ENCODE measurements around the gene PSMD1.

Gene PSMD1

DNA sequence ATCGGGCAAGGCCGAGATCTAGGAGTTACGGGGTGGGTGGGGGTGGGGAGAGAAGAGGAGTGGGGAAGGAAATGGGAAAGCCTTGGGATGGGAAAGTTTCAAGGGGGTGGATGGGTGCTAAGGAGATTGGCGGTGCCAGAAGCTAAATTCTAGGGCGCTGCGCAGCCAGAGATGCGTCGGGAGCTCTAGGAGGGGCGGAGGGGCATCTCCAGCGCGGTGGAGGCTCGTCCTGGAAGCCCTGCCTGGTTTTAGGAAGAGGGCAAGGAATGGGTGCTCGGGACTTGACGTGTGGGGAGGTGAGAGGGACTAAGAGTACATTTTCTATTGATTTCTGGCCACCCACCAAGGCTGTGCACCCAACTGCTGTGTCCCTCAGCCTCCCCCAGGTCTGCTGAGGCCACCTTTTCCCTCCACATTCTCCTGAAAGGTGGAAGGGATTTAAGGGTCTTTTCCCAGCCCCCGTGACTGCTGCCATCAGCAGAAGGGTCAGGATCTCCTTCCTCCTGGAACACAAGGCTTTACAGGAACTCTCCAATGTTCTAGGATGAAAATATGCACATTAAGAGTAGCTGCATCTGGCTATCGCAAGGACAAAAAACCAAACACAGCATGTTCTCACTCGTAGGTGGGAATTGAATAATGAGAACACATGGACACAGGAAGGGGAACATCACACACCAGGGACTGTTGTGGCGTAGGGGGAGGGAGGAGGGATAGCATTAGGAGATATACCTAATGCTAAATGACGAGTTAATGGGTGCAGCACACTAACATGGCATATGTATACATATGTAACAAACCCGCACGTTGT is 18.0 kb upstream of the PSMD1 start:
- ChIA-PET CTCF (interaction anchor here (0.9 to 2.2 kb wide), 2 partner anchors 13 to 14 kb away, joined by 3 to 8 read pairs; no protein-coding TSS in a partner anchor), POLR2A (interaction anchor here (0.7 kb wide), 1 partner anchor 182 kb away, joined by 3 read pairs; no protein-coding TSS in a partner anchor)
- TF ChIP-seq ZNF501 (tag by site-specific recombination; IDR thresholded peaks at IDR 0.05) (no peak), ZBTB26 (tag by site-specific recombination; optimal IDR thresholded peaks at IDR 0.05) (peak; percentile 9), ZNF707 (tag by site-specific recombination; IDR thresholded peaks at IDR 0.05) (no peak), ZNF544 (tag by site-specific recombination; IDR thresholded peaks at IDR 0.05) (no peak), KLF10 (tag by site-specific recombination; IDR thresholded peaks at IDR 0.05) (no peak), ZBTB1 (tag by site-specific recombination; IDR thresholded peaks at IDR 0.05) (no peak), GLIS2 (tag by site-specific recombination; IDR thresholded peaks at IDR 0.05) (no peak), SALL2 (tag by site-specific recombination; IDR thresholded peaks at IDR 0.05; ENCODE audit: borderline replicate concordance) (no peak), ZBTB11 (tag by site-specific recombination; conservative IDR thresholded peaks at IDR 0.05; ENCODE audit: low read depth) (peak; percentile 55; the same call in 1 of the 2 replicates), ZNF629 (tag by site-specific recombination; IDR thresholded peaks at IDR 0.05) (no peak)
- TF ChIP-seq, protein P1, sequence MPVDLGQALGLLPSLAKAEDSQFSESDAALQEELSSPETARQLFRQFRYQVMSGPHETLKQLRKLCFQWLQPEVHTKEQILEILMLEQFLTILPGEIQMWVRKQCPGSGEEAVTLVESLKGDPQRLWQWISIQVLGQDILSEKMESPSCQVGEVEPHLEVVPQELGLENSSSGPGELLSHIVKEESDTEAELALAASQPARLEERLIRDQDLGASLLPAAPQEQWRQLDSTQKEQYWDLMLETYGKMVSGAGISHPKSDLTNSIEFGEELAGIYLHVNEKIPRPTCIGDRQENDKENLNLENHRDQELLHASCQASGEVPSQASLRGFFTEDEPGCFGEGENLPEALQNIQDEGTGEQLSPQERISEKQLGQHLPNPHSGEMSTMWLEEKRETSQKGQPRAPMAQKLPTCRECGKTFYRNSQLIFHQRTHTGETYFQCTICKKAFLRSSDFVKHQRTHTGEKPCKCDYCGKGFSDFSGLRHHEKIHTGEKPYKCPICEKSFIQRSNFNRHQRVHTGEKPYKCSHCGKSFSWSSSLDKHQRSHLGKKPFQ (tag by site-specific recombination; IDR thresholded peaks at IDR 0.05), result peak; percentile 65
- TF ChIP-seq, protein P2, sequence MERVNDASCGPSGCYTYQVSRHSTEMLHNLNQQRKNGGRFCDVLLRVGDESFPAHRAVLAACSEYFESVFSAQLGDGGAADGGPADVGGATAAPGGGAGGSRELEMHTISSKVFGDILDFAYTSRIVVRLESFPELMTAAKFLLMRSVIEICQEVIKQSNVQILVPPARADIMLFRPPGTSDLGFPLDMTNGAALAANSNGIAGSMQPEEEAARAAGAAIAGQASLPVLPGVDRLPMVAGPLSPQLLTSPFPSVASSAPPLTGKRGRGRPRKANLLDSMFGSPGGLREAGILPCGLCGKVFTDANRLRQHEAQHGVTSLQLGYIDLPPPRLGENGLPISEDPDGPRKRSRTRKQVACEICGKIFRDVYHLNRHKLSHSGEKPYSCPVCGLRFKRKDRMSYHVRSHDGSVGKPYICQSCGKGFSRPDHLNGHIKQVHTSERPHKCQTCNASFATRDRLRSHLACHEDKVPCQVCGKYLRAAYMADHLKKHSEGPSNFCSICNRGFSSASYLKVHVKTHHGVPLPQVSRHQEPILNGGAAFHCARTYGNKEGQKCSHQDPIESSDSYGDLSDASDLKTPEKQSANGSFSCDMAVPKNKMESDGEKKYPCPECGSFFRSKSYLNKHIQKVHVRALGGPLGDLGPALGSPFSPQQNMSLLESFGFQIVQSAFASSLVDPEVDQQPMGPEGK (tag by site-specific recombination; IDR thresholded peaks at IDR 0.05), result 0 out of 2 replicates have a peak, but pooled peaks have one; percentile 3
- no peak overlapping the region for H3K27ac ChIP-seq (ENCODE audit: extremely low read depth, low read depth, low read length)
- H3K4me3 ChIP-seq (ENCODE audit: low read depth, low read length), result no peak overlapping the region
- peaks cover 3% of the 10 kb centered on the region; the same call in 1 of the 2 replicates for H3K4me1 ChIP-seq (ENCODE audit: control insufficient read depth, insufficient read depth, low read length)
- peaks cover 4 to 19% of the 10 kb centered on the region in 2 experiments; a peak in 2 of 3 replicates for H3K36me3 ChIP-seq (ENCODE audit: control insufficient read depth in 2 of 2, insufficient read depth in 1 of 2, low read length in 2 of 2)
- H3K9me3 ChIP-seq (ENCODE audit: control insufficient read depth, insufficient read depth, low read depth, low read length), result no peaks in the 10 kb centered on the region

GRCh38 chr2:231039294-231039664 is 17.4 kb upstream of the PSMD1 start:
- Histone ChIP-seq H3K9me3 (ENCODE audit: control insufficient read depth, insufficient read depth, low read depth, low read length) (no peaks in the 10 kb centered on the region), H3K36me3 (ENCODE audit: control insufficient read depth in 2 of 2, insufficient read depth in 1 of 2, low read length in 2 of 2) (peaks cover 4 to 24% of the 10 kb centered on the region in 2 experiments; a peak in 2 of 3 replicates), H3K27ac (ENCODE audit: extremely low read depth, low read depth, low read length) (no peak overlapping the region), H3K4me1 (ENCODE audit: control insufficient read depth, insufficient read depth, low read length) (peaks cover 3% of the 10 kb centered on the region; the same call in 1 of the 2 replicates), H3K4me3 (ENCODE audit: low read depth, low read length) (no peak overlapping the region)
- ChIA-PET POLR2A (interaction anchor here (0.7 kb wide), 1 partner anchor 182 kb away, joined by 3 read pairs; no protein-coding TSS in a partner anchor), CTCF (interaction anchor here (2.2 kb wide), 1 partner anchor 14 kb away, joined by 8 read pairs; no protein-coding TSS in a partner anchor)
- TF ChIP-seq ZNF549 (tag by site-specific recombination; IDR thresholded peaks at IDR 0.05) (no peak), ZNF155 (tag by site-specific recombination; IDR thresholded peaks at IDR 0.05) (no peak), ZNF37A (tag by site-specific recombination; IDR thresholded peaks at IDR 0.05) (no peak), ZBTB17 (tag by site-specific recombination; IDR thresholded peaks at IDR 0.05) (no peak), ZNF362 (tag by site-specific recombination; IDR thresholded peaks at IDR 0.05) (no peak), ZNF302 (tag by site-specific recombination; IDR thresholded peaks at IDR 0.05; ENCODE audit: low read depth) (no peak), SCRT2 (tag by site-specific recombination; IDR thresholded peaks at IDR 0.05) (no peak), ZNF521 (tag by site-specific recombination; IDR thresholded peaks at IDR 0.05) (no peak), MEIS1 (CRISPR knock-in tag; IDR thresholded peaks at IDR 0.05; ENCODE audit: borderline replicate concordance) (no peak), ZNF791 (tag by site-specific recombination; IDR thresholded peaks at IDR 0.05) (no peak), ZXDB (tag by site-specific recombination; IDR thresholded peaks at IDR 0.05) (no peak)
- TF ChIP-seq, protein P3, sequence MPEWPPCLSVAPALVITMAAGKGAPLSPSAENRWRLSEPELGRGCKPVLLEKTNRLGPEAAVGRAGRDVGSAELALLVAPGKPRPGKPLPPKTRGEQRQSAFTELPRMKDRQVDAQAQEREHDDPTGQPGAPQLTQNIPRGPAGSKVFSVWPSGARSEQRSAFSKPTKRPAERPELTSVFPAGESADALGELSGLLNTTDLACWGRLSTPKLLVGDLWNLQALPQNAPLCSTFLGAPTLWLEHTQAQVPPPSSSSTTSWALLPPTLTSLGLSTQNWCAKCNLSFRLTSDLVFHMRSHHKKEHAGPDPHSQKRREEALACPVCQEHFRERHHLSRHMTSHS (tag by site-specific recombination; IDR thresholded peaks at IDR 0.05), result no peak
